ENCODE results near the gene LMNTD2.

LMNTD2 gene

GRCh38 chr11:567629-568292 lies 7.2 kb upstream of the LMNTD2 start:
- no peak for DNase-seq (ENCODE audit: low spot score)

GRCh38 chr11:567011-567628 lies 6.6 kb upstream of the LMNTD2 start:
- DNase-seq (ENCODE audit: low spot score), result no peak

GRCh38 chr11:565921-566509 lies 5.5 kb upstream of the LMNTD2 start:
- no peak for DNase-seq (ENCODE audit: low spot score)

GRCh38 chr11:563812-564578 lies 3.5 kb upstream of the LMNTD2 start:
- DNase-seq (ENCODE audit: low spot score), result no peak

- no peak for DNase-seq (ENCODE audit: low spot score)
Observed at GRCh38 chr11:563066-563811, 2.7 kb upstream of the LMNTD2 start.

- no peak for DNase-seq (ENCODE audit: low spot score)
Observed at GRCh38 chr11:562046-562645, 1.6 kb upstream of the LMNTD2 start.

- DNase-seq (ENCODE audit: low spot score), result no peak
Observed at GRCh38 chr11:561148-562003, 838 bp upstream of the LMNTD2 start.

GRCh38 chr11:559712-560304 lies 730 bp downstream of the LMNTD2 start:
- DNase-seq (ENCODE audit: low spot score), result no peak

GRCh38 chr11:559020-559620 lies 1.4 kb downstream of the LMNTD2 start:
- DNase-seq (ENCODE audit: low spot score), result no peak

- no peak for DNase-seq (ENCODE audit: low spot score)
Observed at GRCh38 chr11:558503-558902, 2.0 kb downstream of the LMNTD2 start.

GRCh38 chr11:557328-558132 lies 3.0 kb downstream of the LMNTD2 start:
- no peak for DNase-seq (ENCODE audit: low spot score)

GRCh38 chr11:556662-557256 lies 3.8 kb downstream of the LMNTD2 start:
- DNase-seq (ENCODE audit: low spot score), result no peak

- DNase-seq (ENCODE audit: low spot score), result no peak
Observed at GRCh38 chr11:555780-556661, 4.5 kb downstream of the LMNTD2 start.

- no peak for DNase-seq (ENCODE audit: low spot score)
Observed at GRCh38 chr11:555227-555779, 5.2 kb downstream of the LMNTD2 start.

- no peak for DNase-seq (ENCODE audit: low spot score)
Observed at GRCh38 chr11:554428-555226, 5.9 kb downstream of the LMNTD2 start.

GRCh38 chr11:553988-554340 lies 6.6 kb downstream of the LMNTD2 start:
- no peak for DNase-seq (ENCODE audit: low spot score)
